ENCODE data around the gene MYL12B. TPM values are rescaled to one million over a fixed set of nuclear protein-coding genes. Genes with fewer than 3 reads are reported as not detected.
"Not testable (repeated sequence)": the region's sequence is repeated elsewhere in the genome, so short reads cannot be mapped to it uniquely, and the experiment has no call there.

Gene MYL12B
- 1,000 to 10,000 TPM; 1,023 to 1,314 (median 1,183) TPM for polyA plus RNA-seq

GRCh38 chr18:3261373-3262233 lies at the start of gene MYL12B:
Gene MYL12B (plus strand): TSS chr18:3262133. CDS start chr18:3272899, 10,766 bp downstream.
- Mint-ChIP-seq H3K36me3 (peaks cover 12 to 23% (median 18%) of the 10 kb centered on the region in 3 donors), H3K9me3 (no peaks in the 10 kb centered on the region), H3K27me3 (ENCODE audit: low read depth in 3 of 3) (peaks cover 12 to 19% (median 17%) of the 10 kb centered on the region in 3 donors), H3K4me3 (peak within 1 kb of the TSS; percentile 92 to 99 (median 99)), H3K4me1 (peaks cover 82 to 86% of the 10 kb centered on the region in 2 donors), H3K27ac (peak within 1 kb of the TSS; percentile 98 to 100 (median 100))
- peak; percentile 93 to 94 (median 93) for DNase-seq

- Mint-ChIP-seq H3K9me3 (no peaks in the 10 kb centered on the region), H3K4me3 (no peak overlapping the region), H3K27me3 (ENCODE audit: low read depth in 3 of 3) (peaks cover 0 to 2% (median 0%) of the 10 kb centered on the region in 3 donors), H3K27ac (peak overlapping the region in 1 of 6 donors; percentile 14), H3K36me3 (peaks cover 0 to 4% (median 0%) of the 10 kb centered on the region in 3 donors), H3K4me1 (peaks cover 7 to 32% of the 10 kb centered on the region in 2 donors)
- no peak for DNase-seq
Measured at GRCh38 chr18:3212657-3213056, 49.3 kb upstream of the MYL12B start.

GRCh38 chr18:3213300-3214059 lies 48.5 kb upstream of the MYL12B start:
- peak overlapping the region in 3 of 6 donors; percentile 14 to 33 (median 25) for H3K27ac Mint-ChIP-seq
- H3K36me3 Mint-ChIP-seq: peaks cover 0 to 4% (median 0%) of the 10 kb centered on the region in 3 donors
- peak overlapping the region in 1 of 5 donors; percentile 30 for H3K4me3 Mint-ChIP-seq
- peaks cover 0 to 2% (median 0%) of the 10 kb centered on the region in 3 donors for H3K27me3 Mint-ChIP-seq (ENCODE audit: low read depth in 3 of 3)
- no peaks in the 10 kb centered on the region for H3K9me3 Mint-ChIP-seq
- peaks cover 7 to 32% of the 10 kb centered on the region in 2 donors for H3K4me1 Mint-ChIP-seq
- DNase-seq: peak in 2 of 3 donors; percentile 11 to 12

GRCh38 chr18:3214855-3215637 lies 46.9 kb upstream of the MYL12B start:
- Mint-ChIP-seq H3K27ac (no peak overlapping the region), H3K4me1 (peaks cover 7 to 27% of the 10 kb centered on the region in 2 donors), H3K27me3 (ENCODE audit: low read depth in 3 of 3) (peaks cover 0 to 2% (median 0%) of the 10 kb centered on the region in 3 donors), H3K4me3 (no peak overlapping the region), H3K36me3 (peaks cover 0 to 4% (median 0%) of the 10 kb centered on the region in 3 donors), H3K9me3 (no peaks in the 10 kb centered on the region)
- DNase-seq: no peak

- H3K9me3 Mint-ChIP-seq: no peaks in the 10 kb centered on the region
- peak overlapping the region in 1 of 6 donors; percentile 24 for H3K27ac Mint-ChIP-seq
- H3K27me3 Mint-ChIP-seq (ENCODE audit: low read depth in 3 of 3): peaks cover 0 to 3% (median 0%) of the 10 kb centered on the region in 3 donors
- peaks cover 0 to 4% (median 0%) of the 10 kb centered on the region in 3 donors for H3K36me3 Mint-ChIP-seq
- H3K4me1 Mint-ChIP-seq: peaks cover 7 to 20% of the 10 kb centered on the region in 2 donors
- DNase-seq: no peak
- H3K4me3 Mint-ChIP-seq: no peak overlapping the region
Measured at GRCh38 chr18:3216987-3217386, 44.9 kb upstream of the MYL12B start.

GRCh38 chr18:3217948-3218647 lies 43.8 kb upstream of the MYL12B start:
- H3K9me3 Mint-ChIP-seq: no peaks in the 10 kb centered on the region
- no peak for DNase-seq

GRCh38 chr18:3218819-3219218 lies 43.1 kb upstream of the MYL12B start:
- no peaks in the 10 kb centered on the region for H3K9me3 Mint-ChIP-seq
- H3K36me3 Mint-ChIP-seq: peaks cover 0 to 4% (median 0%) of the 10 kb centered on the region in 3 donors
- H3K4me3 Mint-ChIP-seq: no peak overlapping the region
- peaks cover 0 to 5% (median 0%) of the 10 kb centered on the region in 3 donors for H3K27me3 Mint-ChIP-seq (ENCODE audit: low read depth in 3 of 3)
- H3K27ac Mint-ChIP-seq: no peak overlapping the region
- H3K4me1 Mint-ChIP-seq: peaks cover under 1 to 6% of the 10 kb centered on the region in 2 donors
- no peak for DNase-seq

More at GRCh38 chr18:3217948-3218647, 43.8 kb upstream of the MYL12B start:
- peaks cover 6 to 14% of the 10 kb centered on the region in 2 donors for H3K4me1 Mint-ChIP-seq
- no peak overlapping the region for H3K4me3 Mint-ChIP-seq
- peaks cover 0 to 3% (median 0%) of the 10 kb centered on the region in 3 donors for H3K27me3 Mint-ChIP-seq (ENCODE audit: low read depth in 3 of 3)
- peaks cover 0 to 4% (median 0%) of the 10 kb centered on the region in 3 donors for H3K36me3 Mint-ChIP-seq
- H3K27ac Mint-ChIP-seq: peak overlapping the region in 1 of 6 donors; percentile 34

- H3K9me3 Mint-ChIP-seq: no peaks in the 10 kb centered on the region
- H3K36me3 Mint-ChIP-seq: peaks cover 0 to 4% (median 0%) of the 10 kb centered on the region in 3 donors
- H3K4me1 Mint-ChIP-seq: peaks cover 0 to 2% of the 10 kb centered on the region in 2 donors
- no peak for DNase-seq
- peaks cover 0 to 5% (median 0%) of the 10 kb centered on the region in 3 donors for H3K27me3 Mint-ChIP-seq (ENCODE audit: low read depth in 3 of 3)
- no peak overlapping the region for H3K27ac Mint-ChIP-seq
- no peak overlapping the region for H3K4me3 Mint-ChIP-seq
Measured at GRCh38 chr18:3219241-3219630, 42.7 kb upstream of the MYL12B start.

- Mint-ChIP-seq H3K36me3 (peaks cover 0 to 4% (median 0%) of the 10 kb centered on the region in 3 donors), H3K27me3 (ENCODE audit: low read depth in 3 of 3) (peaks cover 0 to 5% (median 0%) of the 10 kb centered on the region in 3 donors), H3K4me3 (no peak within 1 kb of the TSS), H3K27ac (peak within 1 kb of the TSS in 1 of 6 donors; percentile 36), H3K9me3 (no peaks in the 10 kb centered on the region), H3K4me1 (no peaks in the 10 kb centered on the region)
- no peak for DNase-seq
Measured at GRCh38 chr18:3219631-3220335, 42.1 kb upstream of the MYL12B start, which contains the start of gene MYOM1. Gene MYOM1 (minus strand): TSS chr18:3219968. CDS start chr18:3215223, 4,745 bp downstream.

- H3K9me3 Mint-ChIP-seq; H3K27ac Mint-ChIP-seq; H3K4me3 Mint-ChIP-seq; DNase-seq; H3K27me3 Mint-ChIP-seq (ENCODE audit: low read depth in 3 of 3); H3K4me1 Mint-ChIP-seq; H3K36me3 Mint-ChIP-seq: not testable (repeated sequence)
Measured at GRCh38 chr18:3220868-3221267, 41.1 kb upstream of the MYL12B start.

- H3K36me3 Mint-ChIP-seq: no peaks in the 10 kb centered on the region
- no peak for DNase-seq
- no peak overlapping the region for H3K27ac Mint-ChIP-seq
- H3K4me3 Mint-ChIP-seq: no peak overlapping the region
- H3K4me1 Mint-ChIP-seq: no peaks in the 10 kb centered on the region
- no peaks in the 10 kb centered on the region for H3K9me3 Mint-ChIP-seq
- peaks cover 0 to 5% (median 0%) of the 10 kb centered on the region in 3 donors for H3K27me3 Mint-ChIP-seq (ENCODE audit: low read depth in 3 of 3)
Measured at GRCh38 chr18:3221496-3221895, 40.4 kb upstream of the MYL12B start.

GRCh38 chr18:3223356-3223755 lies 38.6 kb upstream of the MYL12B start:
- Mint-ChIP-seq H3K9me3 (no peaks in the 10 kb centered on the region), H3K4me1 (no peaks in the 10 kb centered on the region), H3K36me3 (peaks cover 0 to 3% (median 0%) of the 10 kb centered on the region in 3 donors), H3K4me3 (no peak overlapping the region), H3K27me3 (ENCODE audit: low read depth in 3 of 3) (peaks cover 0 to 5% (median 2%) of the 10 kb centered on the region in 3 donors), H3K27ac (no peak overlapping the region)
- DNase-seq: no peak
